Uterus (tissue), 2 donors: ENCODE data around the gene TK1.

Source experiments
- POLR2A ChIP-seq, 2 donors: fragments of 450-650 bp; IDR thresholded peaks; one replicate each; pipeline ENCODE4 v1.6.1; 2016; ENCODE audit warnings: antibody characterized with exemption in 2 of 2, mild to moderate bottlenecking in 1 of 2, moderate library complexity in 1 of 2
- TF ChIP-seq, protein P1 (sequence below), 4 experiments: fragments of 200-600 bp in 2 of 4; fragments of 450-650 bp in 2 of 4; sonication (generic) in 2 of 4; IDR thresholded peaks; one replicate each; pipeline ENCODE4 v1.5.1; 2016 to 2019; ENCODE audit warnings: antibody characterized with exemption in 4 of 4, mild to moderate bottlenecking in 2 of 4, moderate library complexity in 1 of 4

DNA sequence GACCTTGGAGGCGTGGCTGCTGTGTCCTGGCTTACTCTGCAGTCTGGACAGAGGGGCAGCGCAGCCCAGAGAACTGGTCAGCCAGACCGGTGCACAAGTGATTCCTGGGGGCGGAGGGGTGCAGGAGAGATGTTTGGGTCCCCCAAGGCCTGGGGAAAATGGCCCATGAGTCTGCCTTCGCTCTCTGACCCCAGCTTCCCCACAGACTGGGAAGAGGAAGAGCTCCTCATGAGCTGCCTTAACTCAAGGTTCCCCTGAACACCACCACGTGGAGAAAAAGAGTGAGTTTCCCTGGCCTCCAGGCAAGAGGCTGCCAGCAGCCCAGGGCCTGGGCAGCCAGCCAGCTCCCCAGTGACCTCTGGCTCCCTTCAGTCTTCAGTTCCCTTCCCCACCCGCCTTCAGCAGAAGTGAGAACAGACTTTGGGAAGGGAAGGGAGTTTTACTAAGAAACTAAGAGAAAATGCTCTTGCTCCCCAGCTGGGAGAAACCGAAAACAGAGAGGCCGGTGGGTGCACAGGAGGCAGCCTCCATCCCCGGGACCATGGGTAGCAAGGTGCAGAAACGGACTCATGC is 42.6 kb downstream of the TK1 start:
- TF ChIP-seq, protein P1, sequence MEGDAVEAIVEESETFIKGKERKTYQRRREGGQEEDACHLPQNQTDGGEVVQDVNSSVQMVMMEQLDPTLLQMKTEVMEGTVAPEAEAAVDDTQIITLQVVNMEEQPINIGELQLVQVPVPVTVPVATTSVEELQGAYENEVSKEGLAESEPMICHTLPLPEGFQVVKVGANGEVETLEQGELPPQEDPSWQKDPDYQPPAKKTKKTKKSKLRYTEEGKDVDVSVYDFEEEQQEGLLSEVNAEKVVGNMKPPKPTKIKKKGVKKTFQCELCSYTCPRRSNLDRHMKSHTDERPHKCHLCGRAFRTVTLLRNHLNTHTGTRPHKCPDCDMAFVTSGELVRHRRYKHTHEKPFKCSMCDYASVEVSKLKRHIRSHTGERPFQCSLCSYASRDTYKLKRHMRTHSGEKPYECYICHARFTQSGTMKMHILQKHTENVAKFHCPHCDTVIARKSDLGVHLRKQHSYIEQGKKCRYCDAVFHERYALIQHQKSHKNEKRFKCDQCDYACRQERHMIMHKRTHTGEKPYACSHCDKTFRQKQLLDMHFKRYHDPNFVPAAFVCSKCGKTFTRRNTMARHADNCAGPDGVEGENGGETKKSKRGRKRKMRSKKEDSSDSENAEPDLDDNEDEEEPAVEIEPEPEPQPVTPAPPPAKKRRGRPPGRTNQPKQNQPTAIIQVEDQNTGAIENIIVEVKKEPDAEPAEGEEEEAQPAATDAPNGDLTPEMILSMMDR (IDR thresholded peaks at IDR 0.05) = peak in 1 of 4 experiments; percentile 7
- TF ChIP-seq POLR2A (IDR thresholded peaks at IDR 0.05) = no peak
